CD4-positive, alpha-beta T cell (primary cell): ENCODE measurements around the gene COL4A4. TPM values are rescaled to one million over a fixed set of nuclear protein-coding genes. Genes with fewer than 3 reads are reported as not detected.

Source experiments
- ATAC-seq: fragments of 200-7000 bp; cut with Tn5 transposase; one replicate; pipeline ENCODE4 v1.10.0; 2022; ENCODE audit warnings: mild to moderate bottlenecking; ENCODE audit not compliant: poor library complexity
- CTCF ChIA-PET: fragments of 350-600 bp; sonication (Branson Sonifier 250); formaldehyde crosslinking; loops from one replicate; lab custom pipeline; 2021; ENCODE audit warnings: antibody characterized with exemption, inconsistent platforms; lab: Charles Lee
- POLR2A ChIA-PET: fragments of 350-600 bp; sonication (Branson Sonifier 250); formaldehyde crosslinking; loops from one replicate; lab custom pipeline; 2021; ENCODE audit warnings: antibody characterized with exemption, inconsistent platforms; lab: Charles Lee
- DNase-seq, 14 experiments: peaks; one replicate each; pipeline ENCODE4 v3.0.0-alpha.2; 2013 to 2020; ENCODE audit warnings: mixed read lengths in 2 of 14
- H3K27ac ChIP-seq, 2 donors: one replicate each; pipeline versions ENCODE4 v1.5.1 to v1.7.0; 2013; ENCODE audit warnings: low read length in 2 of 2, low read depth in 1 of 2, mild to moderate bottlenecking in 1 of 2
- H3K27me3 ChIP-seq, 2 experiments: 1 replicate in 1 of 2; 2 replicates in 1 of 2; pipeline versions ENCODE4 v1.6.1 to v1.7.0; 2013; ENCODE audit warnings: low read length in 2 of 2, control low read depth in 1 of 2, mild to moderate bottlenecking in 1 of 2, moderate library complexity in 1 of 2; ENCODE audit not compliant: insufficient read depth in 2 of 2, control insufficient read depth in 1 of 2
- H3K36me3 ChIP-seq: one replicate; pipeline ENCODE4 v1.6.1; 2013; ENCODE audit warnings: low read length, control low read depth; ENCODE audit not compliant: insufficient read depth
- H3K4me1 ChIP-seq: one replicate; pipeline ENCODE4 v1.6.1; 2013; ENCODE audit warnings: low read length, control low read depth; ENCODE audit not compliant: insufficient read depth
- H3K4me3 ChIP-seq: one replicate; pipeline ENCODE4 v1.5.1; 2013; ENCODE audit warnings: mild to moderate bottlenecking, low read length, moderate library complexity
- H3K9me3 ChIP-seq, 2 experiments: 1 replicate in 1 of 2; 2 replicates in 1 of 2; pipeline versions ENCODE4 v1.6.1 to v1.7.0; 2013; ENCODE audit warnings: low read length in 2 of 2, mild to moderate bottlenecking in 2 of 2, control low read depth in 1 of 2, moderate library complexity in 1 of 2; ENCODE audit not compliant: control insufficient read depth in 1 of 2, insufficient read depth in 1 of 2
- H3K27ac Mint-ChIP-seq: one replicate; pipeline ENCODE4 v1.8.0; 2020; ENCODE audit warnings: mixed read lengths
- H3K27me3 Mint-ChIP-seq: one replicate; pipeline ENCODE4 v1.8.0; 2021; ENCODE audit warnings: mixed read lengths
- H3K36me3 Mint-ChIP-seq: one replicate; pipeline ENCODE4 v1.8.0; 2021; ENCODE audit warnings: low read depth, mixed read lengths
- H3K4me1 Mint-ChIP-seq: one replicate; pipeline ENCODE4 v1.8.0; 2021; ENCODE audit warnings: low read depth, mixed read lengths
- H3K4me3 Mint-ChIP-seq: one replicate; pipeline ENCODE4 v1.8.0; 2020; ENCODE audit warnings: mild to moderate bottlenecking, mixed read lengths
- H3K9me3 Mint-ChIP-seq: one replicate; pipeline ENCODE4 v1.8.0; 2020; ENCODE audit warnings: mixed read lengths
- intact Hi-C, 2 experiments: fragments of 100-400 bp; cut with DNase I in 1 of 2; cut with micrococcal nuclease in 1 of 2; formaldehyde crosslinking; loops; one replicate each; pipeline versions ENCODE4 v1.15.1 to v1.9.0; 2023 to 2025; cut with DNase I, micrococcal nuclease
- total RNA-seq, 174 experiments: library from RNA in 2 of 174; stranded (reverse) in 2 of 174; gene quantifications; one replicate each; pipeline ENCODE4 v1.2.3 and lab custom pipeline; 2021 to 2026
- TF ChIP-seq, protein P1 (sequence below): fragments of 200-600 bp; IDR thresholded peaks from one replicate; pipeline ENCODE4 v1.8.0; 2022; ENCODE audit warnings: antibody characterized with exemption, mild to moderate bottlenecking

COL4A4 gene
- total RNA-seq, 2 experiments from 2014 or later: not detected

DNA sequence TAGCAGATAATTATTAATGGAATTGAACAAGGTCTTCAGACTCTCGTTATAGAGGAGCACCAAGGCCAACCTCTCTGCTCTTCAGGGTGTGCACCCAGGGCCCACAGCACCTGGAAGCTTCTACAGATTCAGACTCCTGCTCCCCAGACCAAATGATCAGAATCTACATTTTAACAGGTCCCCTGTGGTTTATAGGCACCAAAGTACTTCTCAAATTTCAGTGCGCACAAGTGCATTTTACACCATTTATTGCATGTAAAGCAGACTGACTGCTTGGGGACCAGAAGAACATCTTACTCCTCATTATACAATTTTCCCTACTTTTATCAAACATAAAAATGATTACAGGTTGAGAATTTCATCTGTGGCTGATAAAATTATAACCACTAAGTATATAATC lies 163.9 kb downstream of the COL4A4 start:
- Histone ChIP-seq H3K4me1 (no peaks in the 10 kb centered on the region), H3K27me3 (no peaks in the 10 kb centered on the region), H3K27ac (no peak overlapping the region), H3K36me3 (peaks cover 6% of the 10 kb centered on the region), H3K4me3 (no peak overlapping the region), H3K9me3 (no peaks in the 10 kb centered on the region)
- TF ChIP-seq, protein P1, sequence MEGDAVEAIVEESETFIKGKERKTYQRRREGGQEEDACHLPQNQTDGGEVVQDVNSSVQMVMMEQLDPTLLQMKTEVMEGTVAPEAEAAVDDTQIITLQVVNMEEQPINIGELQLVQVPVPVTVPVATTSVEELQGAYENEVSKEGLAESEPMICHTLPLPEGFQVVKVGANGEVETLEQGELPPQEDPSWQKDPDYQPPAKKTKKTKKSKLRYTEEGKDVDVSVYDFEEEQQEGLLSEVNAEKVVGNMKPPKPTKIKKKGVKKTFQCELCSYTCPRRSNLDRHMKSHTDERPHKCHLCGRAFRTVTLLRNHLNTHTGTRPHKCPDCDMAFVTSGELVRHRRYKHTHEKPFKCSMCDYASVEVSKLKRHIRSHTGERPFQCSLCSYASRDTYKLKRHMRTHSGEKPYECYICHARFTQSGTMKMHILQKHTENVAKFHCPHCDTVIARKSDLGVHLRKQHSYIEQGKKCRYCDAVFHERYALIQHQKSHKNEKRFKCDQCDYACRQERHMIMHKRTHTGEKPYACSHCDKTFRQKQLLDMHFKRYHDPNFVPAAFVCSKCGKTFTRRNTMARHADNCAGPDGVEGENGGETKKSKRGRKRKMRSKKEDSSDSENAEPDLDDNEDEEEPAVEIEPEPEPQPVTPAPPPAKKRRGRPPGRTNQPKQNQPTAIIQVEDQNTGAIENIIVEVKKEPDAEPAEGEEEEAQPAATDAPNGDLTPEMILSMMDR: no peak
- Mint-ChIP-seq H3K36me3 (peaks cover 45% of the 10 kb centered on the region), H3K27me3 (no peaks in the 10 kb centered on the region), H3K4me1 (no peaks in the 10 kb centered on the region), H3K4me3 (no peak overlapping the region), H3K9me3 (no peaks in the 10 kb centered on the region), H3K27ac (no peak overlapping the region)
- ChIA-PET CTCF (no interaction called here), POLR2A (no interaction called here)
- DNase-seq: no peak
- intact Hi-C loops: no loop called here
- no peak for ATAC-seq

DNA sequence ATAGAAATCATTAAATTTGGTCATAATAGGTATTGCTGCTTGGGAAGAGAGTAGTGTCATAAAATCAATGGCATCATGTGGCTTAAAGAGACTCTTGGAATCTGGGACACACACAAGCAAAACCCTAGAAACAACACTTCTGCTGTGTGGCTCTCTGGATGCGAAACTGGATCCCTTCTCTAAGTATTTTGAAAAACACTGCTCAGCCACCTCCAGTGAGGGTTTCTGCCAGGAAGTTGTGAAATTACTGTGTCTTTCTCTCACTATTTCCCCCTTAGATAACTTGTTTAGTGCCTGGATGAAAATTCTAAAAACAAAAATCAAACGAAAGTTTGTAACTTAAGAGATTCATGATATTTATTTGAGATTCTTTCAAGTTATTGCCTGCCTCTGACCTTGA lies 164.3 kb downstream of the COL4A4 start:
- Histone ChIP-seq H3K27me3 (no peaks in the 10 kb centered on the region), H3K27ac (no peak overlapping the region), H3K4me3 (no peak overlapping the region), H3K9me3 (no peaks in the 10 kb centered on the region), H3K4me1 (no peaks in the 10 kb centered on the region), H3K36me3 (peaks cover 6% of the 10 kb centered on the region)
- H3K4me3 Mint-ChIP-seq: no peak overlapping the region
- POLR2A ChIA-PET: no interaction called here
- no peak for DNase-seq
- TF ChIP-seq, protein P1: no peak
- peaks cover 50% of the 10 kb centered on the region for H3K36me3 Mint-ChIP-seq
- CTCF ChIA-PET: no interaction called here
- H3K9me3 Mint-ChIP-seq: no peaks in the 10 kb centered on the region
- H3K27me3 Mint-ChIP-seq: no peaks in the 10 kb centered on the region
- no peak for ATAC-seq
- H3K4me1 Mint-ChIP-seq: no peaks in the 10 kb centered on the region
- no peak overlapping the region for H3K27ac Mint-ChIP-seq
- intact Hi-C loops: no loop called here

DNA sequence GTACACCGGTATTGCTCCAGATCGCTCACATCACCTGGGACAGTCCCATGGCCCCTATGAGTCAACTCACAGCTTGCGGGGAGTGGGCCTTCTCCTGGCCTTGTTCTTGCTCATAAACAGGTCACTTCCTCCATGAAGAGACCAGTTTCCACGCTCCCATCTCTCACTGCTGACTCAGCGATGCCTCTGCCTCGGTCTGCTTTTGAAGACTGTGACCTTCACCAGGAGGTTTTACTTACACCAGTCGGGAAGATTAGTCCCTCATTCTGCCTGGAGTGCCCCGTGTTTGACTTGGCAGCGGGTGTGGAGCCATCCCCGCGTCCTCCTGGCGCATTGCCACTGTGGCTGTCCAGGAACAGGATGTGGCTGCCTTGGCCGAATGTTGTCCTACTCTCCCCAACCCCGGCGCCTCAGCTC lies 168.4 kb downstream of the COL4A4 start:
- Histone ChIP-seq H3K4me1 (no peaks in the 10 kb centered on the region), H3K36me3 (peaks cover 6% of the 10 kb centered on the region), H3K27ac (no peak overlapping the region), H3K9me3 (no peaks in the 10 kb centered on the region), H3K27me3 (no peaks in the 10 kb centered on the region), H3K4me3 (no peak overlapping the region)
- H3K4me3 Mint-ChIP-seq: no peak overlapping the region
- ChIA-PET POLR2A (no interaction called here), CTCF (no interaction called here)
- TF ChIP-seq, protein P1: no peak
- H3K4me1 Mint-ChIP-seq: no peaks in the 10 kb centered on the region
- H3K27ac Mint-ChIP-seq: no peak overlapping the region
- ATAC-seq (no peak), DNase-seq (no peak)
- H3K36me3 Mint-ChIP-seq: peaks cover 77% of the 10 kb centered on the region
- H3K9me3 Mint-ChIP-seq: no peaks in the 10 kb centered on the region
- no peaks in the 10 kb centered on the region for H3K27me3 Mint-ChIP-seq
- intact Hi-C loops: no loop called here
